HG02973 (cell line): ENCODE results near the gene CYLD.
A peak's percentile ranks its signal among the peaks of the same experiment; 100 is the strongest.

Experiments
- ATAC-seq: cut with Tn5 transposase; IDR thresholded peaks from one replicate; pipeline ENCODE4 v1.9.1; 2021; ENCODE audit warnings: moderate library complexity; ENCODE audit not compliant: unreplicated experiment

The CYLD gene

DNA sequence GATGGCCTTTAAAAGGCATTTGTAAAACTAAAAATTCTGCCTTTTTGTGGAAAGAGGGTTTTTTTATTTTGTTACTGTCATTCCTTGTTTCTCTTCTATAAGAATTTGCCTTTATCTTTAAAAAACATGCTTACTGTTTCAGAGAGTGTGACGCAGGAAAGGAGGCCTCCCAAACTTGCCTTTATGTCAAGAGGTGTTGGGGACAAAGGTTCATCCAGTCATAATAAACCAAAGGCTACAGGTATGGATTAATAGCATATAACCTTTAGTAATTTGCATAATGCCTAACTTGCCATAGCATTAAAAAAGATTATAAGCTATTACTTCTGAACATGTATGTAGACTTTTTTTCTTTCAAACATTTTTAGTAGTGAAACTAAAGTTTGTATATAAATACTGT lies 34.2 kb downstream of the CYLD start:
- no peak for ATAC-seq

DNA sequence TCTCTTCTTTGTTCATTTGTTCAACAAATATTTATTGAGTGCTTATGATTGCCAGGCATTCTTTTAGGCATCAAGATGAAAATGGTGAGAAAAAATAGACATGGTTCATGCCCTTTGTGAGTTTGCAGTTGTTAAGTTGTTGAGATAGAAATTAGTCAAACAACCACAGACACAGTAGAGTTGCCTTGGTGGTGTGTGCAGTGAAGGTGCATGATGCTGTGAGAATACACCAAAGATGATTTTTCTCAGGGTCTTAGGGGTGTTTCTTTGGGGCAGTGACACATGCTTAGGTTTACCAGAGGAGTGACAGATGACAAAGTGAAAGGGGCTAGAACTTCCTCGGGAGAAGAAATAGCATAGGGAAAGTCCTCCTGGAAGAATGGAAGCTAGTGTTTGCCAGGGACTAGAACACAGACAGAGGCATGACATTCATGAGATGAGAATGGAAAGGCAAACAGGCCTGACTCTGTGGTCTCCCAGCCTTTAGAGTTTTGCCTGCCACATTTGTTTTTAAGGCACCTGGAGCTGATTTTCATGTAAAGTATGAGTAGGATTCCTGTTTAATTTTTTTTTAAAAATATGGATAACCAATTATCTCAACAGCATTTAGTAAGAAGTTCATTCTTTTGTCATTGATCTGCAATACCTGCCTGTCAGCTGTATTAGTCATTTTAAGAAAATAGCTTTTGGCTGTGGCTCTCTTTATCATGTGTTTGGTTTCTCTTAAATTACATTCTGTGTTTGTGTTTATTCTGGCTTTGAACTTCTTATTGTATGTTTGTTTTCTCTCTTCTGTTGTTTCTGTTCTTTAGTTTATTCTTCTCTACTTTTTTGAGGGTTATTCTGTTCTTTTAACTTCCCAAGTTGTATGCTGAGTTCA lies 36.6 kb downstream of the CYLD start:
- ATAC-seq = no peak

- no peak for ATAC-seq
Observed at GRCh38 chr16:50781043-50781442, 39.2 kb downstream of the CYLD start.

GRCh38 chr16:50781518-50781917 lies 39.6 kb downstream of the CYLD start:
- no peak for ATAC-seq

DNA sequence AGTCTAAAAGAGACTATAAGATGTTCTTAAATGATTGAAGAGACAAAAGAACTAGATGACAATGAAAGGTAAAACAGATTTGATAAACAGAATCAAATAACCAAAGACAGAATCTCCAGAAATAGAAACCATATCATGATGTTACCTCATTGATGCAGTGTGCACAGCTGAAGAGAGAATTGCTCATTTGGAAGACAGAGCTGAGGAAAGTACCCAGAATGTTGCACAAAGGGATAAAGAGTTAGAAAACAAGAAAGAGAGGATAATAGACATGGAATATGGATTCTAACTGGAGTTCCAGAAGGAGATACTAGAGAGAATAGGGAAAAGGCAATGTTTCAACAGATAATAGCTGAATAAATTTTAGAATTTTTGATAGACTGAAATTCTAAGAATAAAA lies 47.9 kb downstream of the CYLD start:
- ATAC-seq = no peak

DNA sequence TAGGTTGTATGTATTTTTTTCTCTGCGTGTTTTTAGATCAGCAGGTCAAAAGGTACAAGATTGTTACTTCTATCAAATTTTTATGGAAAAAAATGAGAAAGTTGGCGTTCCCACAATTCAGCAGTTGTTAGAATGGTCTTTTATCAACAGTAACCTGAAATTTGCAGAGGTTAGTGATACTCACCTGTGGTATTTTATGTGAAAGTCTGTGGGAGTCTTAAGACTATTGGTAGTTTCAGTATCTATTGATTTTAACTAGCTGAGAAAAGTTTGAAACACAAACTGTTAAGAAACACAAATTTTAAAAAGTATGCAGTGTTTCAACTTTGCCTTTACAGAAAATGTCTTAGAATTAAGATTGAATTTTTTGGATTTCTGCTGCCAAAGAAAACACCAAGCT lies 49.6 kb downstream of the CYLD start:
- no peak for ATAC-seq

DNA sequence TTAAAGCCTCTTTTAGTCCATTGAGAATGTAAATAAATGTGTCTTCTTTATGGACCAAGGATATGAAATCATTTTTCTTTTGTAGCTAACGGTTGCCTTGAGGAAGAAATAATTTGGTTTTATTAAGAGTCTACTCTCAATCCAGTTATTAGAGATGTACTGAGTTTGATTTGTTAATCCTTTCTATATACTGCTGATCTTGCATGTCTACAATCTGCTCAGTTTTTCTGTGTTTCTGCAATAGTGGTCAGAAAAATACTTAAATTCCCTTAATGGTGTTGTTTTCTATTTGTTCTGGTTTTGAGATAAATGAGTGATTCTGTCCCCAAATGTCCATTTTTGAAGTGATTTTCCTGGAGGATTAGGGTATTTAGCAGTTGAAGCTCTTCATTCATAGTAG lies 54.9 kb downstream of the CYLD start:
- ATAC-seq = no peak

DNA sequence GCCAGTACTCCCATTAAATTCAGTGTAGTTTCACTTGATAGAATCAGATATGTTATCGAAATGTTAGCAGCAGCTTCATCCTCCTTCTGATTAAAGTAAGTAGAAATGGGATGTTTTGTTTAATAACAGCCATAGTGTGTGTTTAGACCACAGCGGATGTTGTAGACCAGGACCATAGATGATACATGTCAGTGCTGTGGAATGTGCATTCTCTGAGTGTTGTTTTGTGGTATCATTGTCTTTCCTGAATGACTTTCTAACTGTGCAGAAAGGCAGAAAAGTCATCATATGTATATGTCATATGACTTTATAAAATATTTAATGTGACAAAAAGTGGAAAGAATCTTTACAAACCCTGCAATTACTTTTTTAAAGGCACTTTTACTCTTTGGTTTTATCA lies 55.6 kb downstream of the CYLD start:
- ATAC-seq = no peak

DNA sequence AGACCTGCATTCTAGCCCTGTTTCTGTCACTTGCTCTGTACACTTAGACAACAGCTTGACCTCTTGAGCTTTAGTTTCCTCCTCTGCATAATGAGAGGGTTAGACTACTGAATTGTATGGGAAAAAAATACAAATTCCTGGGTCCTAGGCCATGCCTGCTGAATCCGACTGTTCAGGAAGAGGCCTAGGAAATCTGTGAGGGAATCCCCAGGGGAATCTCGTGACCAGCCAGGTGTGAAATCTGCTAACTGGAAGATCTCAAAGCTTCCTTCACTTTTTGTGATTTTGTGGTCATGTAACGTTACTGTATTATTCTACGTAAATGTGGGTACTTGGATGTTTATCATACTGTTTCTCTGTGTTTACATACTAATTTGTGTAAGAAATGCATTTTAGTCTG lies 58.2 kb downstream of the CYLD start:
- ATAC-seq = no peak

DNA sequence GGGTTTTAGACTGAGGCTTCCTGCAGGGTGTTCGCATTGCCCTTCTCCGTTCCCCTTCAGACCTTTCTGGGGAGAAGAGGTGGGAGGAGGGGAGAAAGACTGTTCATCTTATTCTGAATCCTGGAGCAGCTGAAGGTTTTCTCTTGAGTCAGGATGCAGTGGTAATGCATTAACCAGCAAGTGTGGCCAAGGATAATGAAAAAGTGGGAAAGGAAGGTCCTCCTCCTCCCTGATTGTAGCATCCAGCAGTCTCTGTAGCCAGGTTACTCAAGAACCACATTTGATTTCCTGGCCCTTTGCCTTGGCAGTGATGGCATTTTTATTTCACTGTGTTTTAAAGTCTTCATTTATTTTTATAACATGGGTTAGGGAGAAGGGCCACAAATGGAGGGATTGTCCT lies 59.1 kb downstream of the CYLD start:
- no peak for ATAC-seq

DNA sequence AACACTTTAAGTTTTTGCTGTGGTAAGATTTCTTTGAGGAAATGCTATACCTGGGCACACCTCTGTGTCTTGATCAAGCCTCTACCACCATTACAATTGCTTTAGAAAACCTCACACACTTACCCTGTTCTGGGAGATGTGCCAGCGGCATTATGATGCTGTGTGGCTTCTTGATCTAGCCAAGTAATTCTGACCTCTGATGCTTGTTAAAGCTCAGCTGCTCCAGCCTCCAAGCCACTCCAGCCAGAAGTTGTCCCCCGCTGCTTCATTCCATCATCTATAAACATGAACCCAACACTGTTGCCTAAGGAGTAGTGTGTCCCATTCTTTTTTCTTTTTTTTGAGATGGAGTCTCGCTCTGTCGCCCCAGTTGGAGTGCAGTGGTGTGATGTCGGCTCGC lies 60.1 kb downstream of the CYLD start:
- ATAC-seq = no peak

DNA sequence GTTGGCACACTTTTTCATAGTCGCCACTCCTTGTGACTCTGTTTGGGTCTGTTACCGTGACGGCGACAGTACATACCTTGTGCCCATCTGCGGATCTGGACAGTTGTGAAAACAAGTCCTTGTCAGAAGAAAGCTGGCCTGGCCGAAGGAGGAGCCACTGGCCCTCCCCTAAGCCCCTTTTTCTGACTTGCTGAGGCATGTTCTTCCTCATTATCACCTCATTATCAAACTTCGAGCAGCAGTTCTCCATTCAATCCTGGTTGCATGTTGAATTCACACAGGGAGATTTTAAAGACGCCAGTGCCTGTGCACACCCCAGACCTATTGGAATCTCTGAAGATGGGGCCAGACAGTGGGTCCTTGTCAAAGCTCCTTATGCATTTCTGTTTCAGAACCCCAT lies 61.1 kb downstream of the CYLD start:
- no peak for ATAC-seq

GRCh38 chr16:50804290-50804907 lies 62.5 kb downstream of the CYLD start:
- no peak for ATAC-seq

GRCh38 chr16:50806099-50807062 lies 64.5 kb downstream of the CYLD start:
- peak; percentile 88 for ATAC-seq

GRCh38 chr16:50808929-50809538 lies 67.1 kb downstream of the CYLD start:
- ATAC-seq = no peak

- ATAC-seq = no peak
Observed at GRCh38 chr16:50809561-50809960, 67.7 kb downstream of the CYLD start.

GRCh38 chr16:50810241-50810965 lies 68.5 kb downstream of the CYLD start:
- ATAC-seq = no peak

DNA sequence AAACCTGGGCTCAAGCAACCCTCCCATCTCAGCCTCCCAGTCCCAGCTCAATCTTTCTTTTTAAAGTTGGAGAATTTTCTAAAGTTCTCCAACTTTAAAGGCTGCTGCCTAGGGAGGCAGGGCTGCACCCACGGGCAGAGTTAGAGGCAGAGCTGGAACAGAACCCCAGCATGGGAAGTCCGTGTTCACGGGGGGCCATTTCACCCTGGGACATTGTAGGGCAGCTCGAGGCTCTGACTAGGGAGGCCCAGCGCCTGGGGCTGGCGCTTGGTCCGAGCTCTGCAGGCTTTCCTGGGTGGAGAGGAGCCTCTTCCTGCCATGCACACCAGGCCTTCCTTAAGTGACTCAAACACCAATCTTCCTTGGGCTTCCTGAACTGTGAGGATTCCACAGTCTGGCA lies 70.2 kb downstream of the CYLD start:
- no peak for ATAC-seq

DNA sequence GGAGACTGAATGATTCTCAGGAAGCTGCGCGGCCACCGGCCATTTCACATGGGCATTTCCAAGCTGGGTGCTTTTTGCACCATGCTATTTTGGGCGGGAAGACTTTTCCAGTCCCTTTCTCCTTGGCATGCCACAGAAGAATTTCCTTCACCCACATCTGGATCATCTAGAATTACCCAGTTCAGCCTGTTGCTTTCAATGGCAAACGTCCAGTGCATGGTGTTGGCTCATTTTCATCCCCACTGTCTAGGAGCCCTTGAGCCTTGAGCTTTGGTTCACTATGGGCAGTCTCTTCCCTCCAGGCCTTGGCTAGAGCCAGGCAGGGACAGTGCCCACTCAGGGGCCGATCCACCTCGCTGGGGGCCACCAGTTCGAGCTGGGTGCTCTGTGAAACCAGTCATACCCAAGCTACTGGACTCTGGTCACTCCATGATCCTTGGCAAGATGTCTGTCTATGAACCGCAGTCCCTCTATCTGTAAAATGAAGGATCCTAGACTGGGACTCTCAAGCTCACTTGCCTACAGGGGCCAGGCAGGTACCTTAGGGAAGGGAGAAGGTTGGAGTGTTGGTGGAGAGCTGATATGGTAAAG lies 71.1 kb downstream of the CYLD start:
- ATAC-seq = no peak

DNA sequence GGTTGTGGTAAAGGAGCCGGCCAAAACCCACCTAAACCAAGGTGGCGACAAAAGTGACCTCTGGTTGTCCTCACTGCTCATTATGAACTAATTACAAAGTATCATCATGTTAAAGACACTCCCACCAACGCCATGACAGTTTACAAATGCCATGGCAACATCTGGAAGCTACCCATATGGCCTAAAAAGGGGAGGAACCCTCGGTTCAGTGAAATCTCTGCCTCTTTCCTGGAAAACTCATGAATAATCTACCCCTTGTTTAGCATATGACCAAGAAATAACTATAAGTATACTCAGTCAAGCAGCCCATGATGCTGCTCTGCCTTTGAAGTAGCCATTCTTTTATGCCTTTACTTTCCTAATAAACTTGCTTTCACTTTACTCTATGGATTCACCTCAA lies 72.2 kb downstream of the CYLD start:
- ATAC-seq = no peak
